ENCODE data around the gene BLOC1S5.
"Not testable (repeated sequence)": the region's sequence is repeated elsewhere in the genome, so short reads cannot be mapped to it uniquely, and the experiment has no call there.

BLOC1S5 gene

DNA sequence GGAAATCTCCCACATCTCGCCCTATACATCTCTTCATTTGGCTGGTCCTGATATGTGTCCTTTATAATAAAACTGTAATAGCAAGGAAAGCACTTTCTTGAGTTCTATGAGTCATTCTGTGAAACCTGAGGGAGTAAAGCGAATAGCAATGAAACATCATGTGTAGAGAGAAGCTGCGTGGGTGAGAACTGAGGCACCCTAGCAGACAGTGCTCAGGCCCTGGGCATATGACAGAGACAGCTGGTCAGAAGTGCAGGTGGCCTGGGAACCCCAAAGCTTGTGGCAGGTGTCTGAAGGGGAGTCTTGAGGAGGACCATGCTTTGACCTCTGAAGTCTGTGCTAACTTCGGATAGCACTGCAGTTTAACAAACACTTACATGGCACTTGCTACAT, 1.3 kb upstream of the BLOC1S5 start:
- no peak overlapping the region for H3K27ac ChIP-seq (ENCODE audit: low read depth, low read length, severe bottlenecking)
- 87 to 93% methylated on average over 2 of the region's 4 CpGs for WGBS, 2 experiments (ENCODE audit: insufficient coverage in 2 of 2)
- peaks cover 10% of the 10 kb centered on the region for H3K36me3 ChIP-seq (ENCODE audit: control insufficient read depth, insufficient read depth, low read length)
- H3K4me1 ChIP-seq (ENCODE audit: control insufficient read depth, insufficient read depth, low read length, poor library complexity, severe bottlenecking) = no peaks in the 10 kb centered on the region
- H3K4me3 ChIP-seq (ENCODE audit: extremely low read depth, insufficient read depth, low read length, poor library complexity, severe bottlenecking) = no peak overlapping the region
- no peaks in the 10 kb centered on the region for H3K9me3 ChIP-seq (ENCODE audit: control insufficient read depth, low read length)

DNA sequence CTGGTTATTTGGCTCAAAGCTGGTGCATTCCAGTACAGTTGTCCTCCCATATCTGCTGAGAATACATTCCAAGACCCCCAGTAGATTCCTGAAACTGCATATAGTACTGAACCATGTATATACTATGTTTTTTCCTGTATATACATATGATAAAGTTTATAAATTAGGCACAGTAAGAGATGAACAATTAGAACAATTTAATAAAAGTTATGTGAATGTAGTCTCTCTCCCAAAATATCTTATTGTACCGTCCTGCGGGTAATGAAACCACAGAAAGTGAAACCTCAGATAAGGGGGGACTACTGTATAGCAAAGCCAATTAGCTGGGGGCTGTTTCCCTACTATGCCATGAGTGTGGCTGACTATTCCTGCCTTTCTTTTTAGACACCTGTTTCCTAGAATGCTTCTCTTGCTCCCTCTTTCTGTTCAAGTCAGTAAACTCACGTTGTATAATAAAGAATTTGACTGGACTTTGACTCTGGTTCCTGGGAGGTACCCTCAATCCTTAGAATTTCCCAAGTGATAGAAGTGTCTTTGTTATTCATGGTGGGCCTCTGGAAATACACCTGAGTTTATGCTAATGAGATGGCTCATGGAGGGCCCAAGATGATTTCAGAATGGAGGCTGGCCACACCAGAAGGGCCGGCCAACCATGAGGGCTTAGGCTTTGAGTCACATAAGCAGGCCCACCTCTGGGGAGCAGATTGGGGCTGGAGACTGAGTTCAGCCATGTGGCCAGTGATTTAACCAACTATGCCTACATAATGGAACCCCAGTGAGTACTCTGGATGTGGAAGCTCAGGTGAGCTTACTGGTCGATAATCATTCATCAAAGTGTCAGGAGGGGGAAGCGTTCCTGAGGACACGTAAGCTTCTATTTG, 689 bp upstream of the BLOC1S5 start:
- Histone ChIP-seq H3K4me1 (ENCODE audit: control insufficient read depth, insufficient read depth, low read length, poor library complexity, severe bottlenecking) (no peaks in the 10 kb centered on the region), H3K4me3 (ENCODE audit: extremely low read depth, insufficient read depth, low read length, poor library complexity, severe bottlenecking) (peak overlapping the region; percentile 80), H3K27ac (ENCODE audit: low read depth, low read length, severe bottlenecking) (peak overlapping the region; percentile 44), H3K9me3 (ENCODE audit: control insufficient read depth, low read length) (no peaks in the 10 kb centered on the region), H3K36me3 (ENCODE audit: control insufficient read depth, insufficient read depth, low read length) (peaks cover 16% of the 10 kb centered on the region)
- 80 to 90% methylated on average over 2 of the region's 7 CpGs for WGBS, 2 experiments (ENCODE audit: insufficient coverage in 2 of 2)

DNA sequence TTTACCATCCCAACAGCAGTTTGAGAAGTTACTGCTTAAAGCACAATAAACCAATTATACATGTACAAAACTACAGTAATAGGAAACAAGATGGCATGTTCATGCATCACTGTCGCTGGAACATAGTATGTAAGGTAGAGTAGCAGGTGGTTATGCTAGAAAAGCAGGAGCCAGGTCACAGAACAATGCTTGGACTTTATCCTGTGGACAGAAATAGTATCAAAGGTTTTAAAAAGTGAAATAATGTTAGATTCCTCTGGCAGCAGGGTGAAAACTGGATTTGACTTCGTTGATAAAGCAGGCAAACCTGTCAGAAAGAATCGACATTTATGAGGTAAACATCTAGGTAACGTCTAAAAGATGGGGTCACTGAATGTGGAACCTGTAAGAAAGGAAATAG, 2.5 kb downstream of the BLOC1S5 start:
- H3K4me3 ChIP-seq (ENCODE audit: extremely low read depth, insufficient read depth, low read length, poor library complexity, severe bottlenecking) = no peak overlapping the region
- no peaks in the 10 kb centered on the region for H3K4me1 ChIP-seq (ENCODE audit: control insufficient read depth, insufficient read depth, low read length, poor library complexity, severe bottlenecking)
- WGBS, 2 experiments (ENCODE audit: insufficient coverage in 2 of 2) = 90 to 100% methylated on average over 4 of the region's 4 CpGs
- no peak overlapping the region for H3K27ac ChIP-seq (ENCODE audit: low read depth, low read length, severe bottlenecking)
- H3K9me3 ChIP-seq (ENCODE audit: control insufficient read depth, low read length) = no peaks in the 10 kb centered on the region
- H3K36me3 ChIP-seq (ENCODE audit: control insufficient read depth, insufficient read depth, low read length) = peaks cover 25% of the 10 kb centered on the region

DNA sequence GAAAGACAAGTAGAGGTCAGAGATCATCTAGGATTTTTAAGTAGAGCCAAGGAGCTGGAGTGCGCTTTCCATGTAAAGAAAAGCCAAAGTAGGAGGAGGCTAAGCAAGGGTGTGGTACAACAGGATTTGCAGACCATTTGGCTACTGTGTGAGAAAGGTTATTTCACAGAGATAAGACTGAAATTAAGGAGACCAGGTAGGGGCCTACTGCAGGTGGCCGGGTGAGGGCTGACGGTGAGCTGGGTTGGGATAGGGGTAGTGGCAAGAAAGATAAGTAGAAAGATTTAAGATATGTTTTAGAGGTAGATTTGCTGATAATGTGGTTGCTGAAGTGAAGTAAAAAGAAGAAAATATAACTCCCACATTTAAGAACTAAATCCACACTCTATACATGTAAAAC, 3.8 kb downstream of the BLOC1S5 start:
- H3K4me3 ChIP-seq (ENCODE audit: extremely low read depth, insufficient read depth, low read length, poor library complexity, severe bottlenecking) = no peak overlapping the region

DNA sequence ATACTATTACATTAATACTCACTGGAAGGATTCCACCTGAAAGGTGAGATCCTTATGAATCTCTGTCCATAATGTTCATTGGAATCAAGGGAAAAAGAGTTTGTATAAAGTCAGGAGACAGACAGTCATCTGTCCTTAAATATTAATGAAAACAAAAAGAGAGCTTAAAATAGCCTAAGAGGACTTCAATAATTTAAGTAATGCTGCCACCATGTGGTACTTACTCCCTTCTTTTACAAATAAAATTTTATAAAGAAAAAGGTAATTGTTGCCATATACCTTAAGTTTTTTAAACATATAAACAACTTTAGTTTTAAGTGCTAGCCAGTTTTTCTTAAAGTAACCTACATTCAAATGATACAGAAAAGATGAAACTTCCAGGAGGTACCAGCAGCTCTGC, 5.1 kb downstream of the BLOC1S5 start:
- Histone ChIP-seq H3K4me3 (ENCODE audit: extremely low read depth, insufficient read depth, low read length, poor library complexity, severe bottlenecking) (no peak overlapping the region), H3K27ac (ENCODE audit: low read depth, low read length, severe bottlenecking) (no peak overlapping the region), H3K36me3 (ENCODE audit: control insufficient read depth, insufficient read depth, low read length) (peaks cover 36% of the 10 kb centered on the region)

More for the DNA sequence above, 3.8 kb downstream of the BLOC1S5 start:
- Histone ChIP-seq H3K36me3 (ENCODE audit: control insufficient read depth, insufficient read depth, low read length) (peaks cover 32% of the 10 kb centered on the region), H3K4me1 (ENCODE audit: control insufficient read depth, insufficient read depth, low read length, poor library complexity, severe bottlenecking) (no peaks in the 10 kb centered on the region), H3K9me3 (ENCODE audit: control insufficient read depth, low read length) (no peaks in the 10 kb centered on the region), H3K27ac (ENCODE audit: low read depth, low read length, severe bottlenecking) (no peak overlapping the region)
- WGBS, 2 experiments (ENCODE audit: insufficient coverage in 2 of 2) = 91 to 97% methylated on average over 3 of the region's 3 CpGs

DNA sequence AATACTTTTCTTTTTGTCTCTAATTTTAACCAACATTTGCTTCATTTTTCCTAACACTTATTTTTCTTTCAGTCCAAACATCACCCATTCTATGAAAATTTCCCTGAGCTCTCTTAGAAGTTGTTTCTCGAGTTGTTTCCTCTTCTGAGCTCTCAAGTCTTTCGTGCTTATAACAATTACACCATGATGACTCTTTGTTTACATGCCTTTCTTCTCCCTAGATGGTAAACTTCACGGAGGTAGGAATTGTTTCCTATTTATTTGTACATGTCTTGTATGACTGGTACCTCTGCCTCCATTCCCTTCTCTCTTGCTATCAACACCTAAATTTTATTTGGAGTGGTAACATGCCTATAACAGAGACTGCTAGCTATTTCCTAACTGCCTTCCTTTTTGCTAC, 6.4 kb downstream of the BLOC1S5 start:
- WGBS, 2 experiments (ENCODE audit: insufficient coverage in 2 of 2) = 100% methylated on average over 2 of the region's 3 CpGs; no CpG with 5 or more reads in 1 of the 2 experiments
- Histone ChIP-seq H3K36me3 (ENCODE audit: control insufficient read depth, insufficient read depth, low read length) (peaks cover 39% of the 10 kb centered on the region), H3K9me3 (ENCODE audit: control insufficient read depth, low read length) (no peaks in the 10 kb centered on the region), H3K27ac (ENCODE audit: low read depth, low read length, severe bottlenecking) (no peak overlapping the region), H3K4me1 (ENCODE audit: control insufficient read depth, insufficient read depth, low read length, poor library complexity, severe bottlenecking) (no peaks in the 10 kb centered on the region), H3K4me3 (ENCODE audit: extremely low read depth, insufficient read depth, low read length, poor library complexity, severe bottlenecking) (no peak overlapping the region)

More for the DNA sequence above, 5.1 kb downstream of the BLOC1S5 start:
- H3K9me3 ChIP-seq (ENCODE audit: control insufficient read depth, low read length) = no peaks in the 10 kb centered on the region
- H3K4me1 ChIP-seq (ENCODE audit: control insufficient read depth, insufficient read depth, low read length, poor library complexity, severe bottlenecking) = no peaks in the 10 kb centered on the region

DNA sequence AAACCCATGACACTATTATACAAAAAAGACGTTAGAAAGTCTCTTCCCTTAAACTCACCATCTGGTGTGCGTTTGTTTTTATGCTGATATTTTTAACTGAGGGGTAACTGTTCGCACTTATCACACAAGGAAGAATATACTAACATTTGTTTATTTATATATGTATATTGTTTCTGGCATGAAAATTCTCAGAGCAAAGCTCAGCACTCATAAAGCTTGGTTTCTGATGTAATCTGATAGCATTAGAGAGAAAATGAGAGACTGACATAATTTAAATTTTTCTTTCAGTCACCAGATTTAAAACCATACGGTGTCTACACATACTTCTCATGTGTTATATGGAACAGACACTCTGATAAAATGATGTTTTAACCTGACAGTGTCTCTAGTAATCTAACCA, 6.9 kb downstream of the BLOC1S5 start:
- Histone ChIP-seq H3K4me1 (ENCODE audit: control insufficient read depth, insufficient read depth, low read length, poor library complexity, severe bottlenecking) (no peaks in the 10 kb centered on the region), H3K36me3 (ENCODE audit: control insufficient read depth, insufficient read depth, low read length) (peaks cover 45% of the 10 kb centered on the region), H3K4me3 (ENCODE audit: extremely low read depth, insufficient read depth, low read length, poor library complexity, severe bottlenecking) (no peak overlapping the region), H3K27ac (ENCODE audit: low read depth, low read length, severe bottlenecking) (no peak overlapping the region), H3K9me3 (ENCODE audit: control insufficient read depth, low read length) (no peaks in the 10 kb centered on the region)
- no CpG with 5 or more reads among the region's 4 CpGs for WGBS, 2 experiments (ENCODE audit: insufficient coverage in 2 of 2)

DNA sequence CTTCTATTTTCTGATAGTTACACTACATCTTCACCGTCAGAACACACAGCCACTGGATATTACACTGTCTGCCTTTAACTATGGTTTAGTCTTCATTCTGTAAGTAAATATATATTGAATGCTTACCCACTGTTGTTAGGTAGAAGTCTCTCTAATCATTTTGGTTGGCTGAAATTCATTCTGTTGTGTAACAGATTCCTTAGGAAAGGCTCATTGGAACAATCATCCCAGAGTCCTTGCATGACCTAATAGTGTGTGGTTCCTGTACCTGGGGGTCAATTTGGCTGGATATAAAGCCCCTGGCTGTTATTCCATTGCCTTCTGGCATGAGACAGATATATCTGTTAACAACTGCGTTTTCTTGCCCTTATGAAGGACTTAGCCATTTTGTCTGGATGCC, 9.9 kb downstream of the BLOC1S5 start:
- no peak overlapping the region for H3K27ac ChIP-seq (ENCODE audit: low read depth, low read length, severe bottlenecking)
- H3K9me3 ChIP-seq (ENCODE audit: control insufficient read depth, low read length) = no peaks in the 10 kb centered on the region
- H3K4me3 ChIP-seq (ENCODE audit: extremely low read depth, insufficient read depth, low read length, poor library complexity, severe bottlenecking) = no peak overlapping the region
- peaks cover 35% of the 10 kb centered on the region for H3K36me3 ChIP-seq (ENCODE audit: control insufficient read depth, insufficient read depth, low read length)
- no peaks in the 10 kb centered on the region for H3K4me1 ChIP-seq (ENCODE audit: control insufficient read depth, insufficient read depth, low read length, poor library complexity, severe bottlenecking)
- WGBS, 2 experiments (ENCODE audit: insufficient coverage in 2 of 2) = 86 to 100% methylated on average over 1 of the region's 2 CpGs

DNA sequence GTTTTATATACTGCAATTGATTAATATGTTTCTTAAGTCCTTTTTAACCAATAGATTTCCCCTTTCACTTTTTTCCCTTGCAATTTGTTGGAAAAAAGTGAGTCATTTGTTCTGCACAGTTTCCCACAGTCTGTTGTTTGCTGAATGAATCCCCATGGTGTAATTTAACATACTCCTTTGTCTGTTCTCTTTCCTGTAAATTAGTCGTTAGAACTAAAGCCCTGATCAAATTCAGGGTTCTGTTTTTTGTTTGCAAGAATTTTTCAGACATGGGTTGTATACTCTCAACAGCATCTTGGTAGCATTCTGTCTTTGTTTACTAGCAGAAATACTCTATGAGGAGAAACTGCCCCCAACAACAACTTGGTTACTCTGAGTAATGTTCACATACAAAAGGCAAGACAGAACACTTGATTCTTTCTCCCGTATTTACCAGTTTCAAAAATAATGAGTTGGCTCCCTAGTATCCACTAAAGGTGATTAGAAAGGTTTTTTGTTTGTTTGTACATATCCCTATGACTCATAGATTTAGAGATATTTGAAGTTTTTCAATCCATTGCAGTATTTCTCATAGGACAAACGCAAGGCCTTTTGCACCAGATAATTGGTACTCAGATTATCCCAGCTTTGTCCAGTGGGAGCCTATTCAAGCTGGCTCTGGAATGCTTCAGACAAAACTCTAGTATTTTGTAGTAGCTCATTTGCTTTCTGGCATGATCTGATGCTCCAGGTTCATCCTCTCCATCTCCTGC, 16.5 kb downstream of the BLOC1S5 start:
- Histone ChIP-seq H3K27ac (ENCODE audit: low read depth, low read length, severe bottlenecking) (peak overlapping the region; percentile 87), H3K36me3 (ENCODE audit: control insufficient read depth, insufficient read depth, low read length) (peaks cover 22% of the 10 kb centered on the region)

DNA sequence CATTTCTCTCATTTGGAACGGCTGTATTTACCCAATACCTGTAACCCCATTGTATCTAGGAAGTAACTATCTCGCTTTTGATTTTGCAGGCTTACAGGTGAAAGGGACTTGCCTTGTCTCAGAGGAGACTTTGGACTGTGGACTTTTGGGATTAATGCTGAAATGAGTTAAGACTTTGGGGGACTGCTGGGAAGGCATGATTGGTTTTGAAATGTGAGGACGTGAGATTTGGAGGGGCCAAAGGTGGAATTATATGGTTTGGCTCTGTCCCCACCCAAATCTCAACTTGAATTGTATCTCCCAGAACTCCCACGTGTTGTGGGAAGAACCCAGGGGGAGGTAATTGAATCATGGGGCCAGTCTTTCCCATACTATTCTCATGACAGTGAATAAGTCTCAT, 18.4 kb downstream of the BLOC1S5 start:
- not testable (repeated sequence) for H3K4me3 ChIP-seq (ENCODE audit: extremely low read depth, insufficient read depth, low read length, poor library complexity, severe bottlenecking); H3K9me3 ChIP-seq (ENCODE audit: control insufficient read depth, low read length); H3K27ac ChIP-seq (ENCODE audit: low read depth, low read length, severe bottlenecking); H3K4me1 ChIP-seq (ENCODE audit: control insufficient read depth, insufficient read depth, low read length, poor library complexity, severe bottlenecking)
- peaks cover 22% of the 10 kb centered on the region for H3K36me3 ChIP-seq (ENCODE audit: control insufficient read depth, insufficient read depth, low read length)
- WGBS, 2 experiments (ENCODE audit: insufficient coverage in 2 of 2) = 80 to 100% methylated on average over 1 to 2 of the region's 4 CpGs

More for the DNA sequence above, 16.5 kb downstream of the BLOC1S5 start:
- H3K4me3 ChIP-seq (ENCODE audit: extremely low read depth, insufficient read depth, low read length, poor library complexity, severe bottlenecking) = no peak overlapping the region
- no peaks in the 10 kb centered on the region for H3K4me1 ChIP-seq (ENCODE audit: control insufficient read depth, insufficient read depth, low read length, poor library complexity, severe bottlenecking)
- H3K9me3 ChIP-seq (ENCODE audit: control insufficient read depth, low read length) = no peaks in the 10 kb centered on the region
- 100% methylated on average over 1 of the region's 3 CpGs; no CpG with 5 or more reads in 1 of the 2 experiments for WGBS, 2 experiments (ENCODE audit: insufficient coverage in 2 of 2)

DNA sequence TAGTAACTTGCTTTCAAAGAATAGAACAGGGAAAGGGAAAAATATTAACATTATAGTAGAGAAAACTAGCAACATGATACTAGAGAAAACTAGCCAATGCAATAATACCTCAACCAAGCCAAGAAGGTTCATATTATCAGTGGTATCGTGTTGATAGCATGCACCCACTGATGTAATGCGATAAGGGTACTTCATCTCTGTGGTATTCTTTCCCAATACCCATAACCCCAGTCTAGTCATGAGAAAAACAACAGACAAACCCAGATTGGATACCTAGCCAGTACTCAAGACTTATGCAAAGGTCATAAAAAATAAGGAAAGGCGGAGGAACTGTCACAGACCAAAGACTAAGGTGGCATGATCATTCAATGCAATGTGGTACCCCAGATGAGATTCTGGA, 21.0 kb downstream of the BLOC1S5 start:
- Histone ChIP-seq H3K4me1 (ENCODE audit: control insufficient read depth, insufficient read depth, low read length, poor library complexity, severe bottlenecking) (no peaks in the 10 kb centered on the region), H3K4me3 (ENCODE audit: extremely low read depth, insufficient read depth, low read length, poor library complexity, severe bottlenecking) (no peak overlapping the region), H3K9me3 (ENCODE audit: control insufficient read depth, low read length) (no peaks in the 10 kb centered on the region), H3K27ac (ENCODE audit: low read depth, low read length, severe bottlenecking) (no peak overlapping the region), H3K36me3 (ENCODE audit: control insufficient read depth, insufficient read depth, low read length) (peaks cover 31% of the 10 kb centered on the region)
- 90 to 100% methylated on average over 1 of the region's 3 CpGs for WGBS, 2 experiments (ENCODE audit: insufficient coverage in 2 of 2)

All from mesodermal cell (in vitro differentiated cells).